Measurements from ENCODE around the gene FKBP4. TPM values are rescaled to one million over a fixed set of nuclear protein-coding genes. Genes with fewer than 3 reads are reported as not detected.

FKBP4 gene
- total RNA-seq, 2 donors from 2014 or later = 130 to 134 TPM

DNA sequence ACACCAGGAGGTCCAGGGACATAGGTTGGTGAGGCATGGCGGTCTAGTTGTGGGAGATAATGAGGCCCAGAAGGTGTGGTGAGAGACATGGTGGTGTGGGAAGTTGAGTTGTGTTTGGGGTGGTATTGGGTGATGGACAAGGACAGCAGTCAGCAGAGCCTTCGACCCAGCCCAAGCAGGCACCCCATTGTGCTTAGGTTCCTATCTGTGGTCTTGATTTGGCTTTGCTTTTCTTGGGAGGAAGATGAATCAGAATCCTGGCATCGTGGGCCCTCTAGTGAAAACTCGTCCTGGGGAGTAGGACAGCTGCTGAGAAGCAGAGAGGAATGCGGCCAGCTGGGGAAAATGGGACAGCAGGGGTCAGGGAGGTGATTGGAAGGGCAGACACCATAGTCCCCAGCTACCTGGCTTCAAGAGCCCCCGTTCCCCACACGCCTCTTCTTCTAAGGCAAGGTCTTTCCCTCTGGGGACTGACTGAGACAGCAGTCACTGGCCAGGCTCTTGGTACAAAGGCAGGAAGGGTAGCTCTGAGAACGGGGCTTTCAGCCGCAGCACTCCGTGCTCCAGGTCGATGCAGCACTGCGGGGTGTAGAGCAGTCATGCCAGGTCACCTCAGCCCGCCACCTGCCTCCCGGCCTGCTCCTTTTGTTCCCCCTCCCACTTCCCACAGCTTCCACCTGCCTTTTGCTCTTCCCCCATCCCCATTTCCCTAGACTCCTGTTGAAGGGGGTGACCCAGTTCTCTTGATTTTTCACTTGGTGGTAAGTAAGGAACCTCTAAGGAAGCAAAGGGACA lies 32.1 kb downstream of the FKBP4 start:
- peaks cover 0 to 10% of the 10 kb centered on the region in 2 donors for H3K36me3 Mint-ChIP-seq
- DNase-seq (ENCODE audit: low spot score in 2 of 2) (no peak), ATAC-seq (no peak)
- no peaks in the 10 kb centered on the region for H3K9me3 Mint-ChIP-seq
- H3K27ac Mint-ChIP-seq = peak overlapping the region in 1 of 2 donors; percentile 63

DNA sequence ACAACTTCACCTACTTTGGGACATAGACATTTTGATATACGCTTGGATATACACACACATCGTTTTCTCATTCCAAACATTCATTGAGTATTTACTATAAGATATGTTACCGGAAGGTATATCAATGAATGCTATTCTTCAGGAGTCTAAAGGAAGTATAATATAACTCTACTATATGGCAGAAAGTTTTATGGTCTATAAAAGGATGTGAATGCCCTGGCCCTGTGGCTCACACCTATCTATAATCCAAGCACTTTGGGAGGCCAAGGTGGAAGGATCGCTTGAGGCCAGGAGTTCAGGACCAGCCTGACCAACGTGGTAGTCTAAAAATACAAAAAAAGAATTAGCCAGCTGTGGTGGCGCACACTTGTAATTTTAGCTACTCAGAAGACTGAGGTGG lies 34.5 kb downstream of the FKBP4 start:
- ATAC-seq (no peak), DNase-seq (ENCODE audit: low spot score in 2 of 2) (no peak)
- Mint-ChIP-seq H3K36me3 (peaks cover 0 to under 1% of the 10 kb centered on the region in 2 donors), H3K27ac (peak overlapping the region in 1 of 2 donors; percentile 72), H3K9me3 (no peaks in the 10 kb centered on the region)

DNA sequence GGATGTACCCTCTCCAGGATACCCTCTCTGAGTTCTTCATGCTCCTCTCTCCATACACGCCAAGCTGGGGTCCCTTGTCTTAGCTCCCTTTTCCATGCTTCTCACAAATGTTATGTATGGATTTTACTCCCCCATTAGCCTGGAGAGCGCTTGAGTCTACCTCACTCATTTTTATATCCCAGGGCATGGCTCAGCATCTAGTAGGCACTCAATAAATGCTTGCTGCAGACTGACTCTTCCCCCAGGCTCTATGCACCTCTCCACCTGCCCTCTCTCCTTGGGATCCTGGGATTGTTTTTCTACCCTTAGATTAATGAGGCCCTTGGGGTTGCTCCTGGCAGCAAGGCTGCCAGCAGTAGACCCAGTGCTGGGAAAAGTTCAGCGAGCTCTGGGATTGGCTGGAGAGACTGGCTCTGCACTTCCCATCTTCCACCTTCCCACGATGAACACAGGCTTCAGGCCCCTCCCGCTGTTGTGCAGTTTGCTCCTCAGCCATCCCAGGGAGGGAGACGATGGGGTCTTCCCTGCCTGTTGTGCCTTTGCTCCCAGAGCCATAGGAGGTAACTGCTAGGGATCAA lies 37.9 kb downstream of the FKBP4 start:
- H3K9me3 Mint-ChIP-seq = no peaks in the 10 kb centered on the region
- no peaks in the 10 kb centered on the region for H3K36me3 Mint-ChIP-seq
- no peak for DNase-seq (ENCODE audit: low spot score in 2 of 2)
- peak overlapping the region in 1 of 2 donors; percentile 75 for H3K27ac Mint-ChIP-seq
- no peak for ATAC-seq

GRCh38 chr12:2833327-2833726 lies 38.6 kb downstream of the FKBP4 start:
- Mint-ChIP-seq H3K9me3 (no peaks in the 10 kb centered on the region), H3K27ac (peak overlapping the region in 1 of 2 donors; percentile 30), H3K36me3 (peaks cover 0 to 3% of the 10 kb centered on the region in 2 donors)
- DNase-seq (ENCODE audit: low spot score in 2 of 2) (no peak), ATAC-seq (no peak)

DNA sequence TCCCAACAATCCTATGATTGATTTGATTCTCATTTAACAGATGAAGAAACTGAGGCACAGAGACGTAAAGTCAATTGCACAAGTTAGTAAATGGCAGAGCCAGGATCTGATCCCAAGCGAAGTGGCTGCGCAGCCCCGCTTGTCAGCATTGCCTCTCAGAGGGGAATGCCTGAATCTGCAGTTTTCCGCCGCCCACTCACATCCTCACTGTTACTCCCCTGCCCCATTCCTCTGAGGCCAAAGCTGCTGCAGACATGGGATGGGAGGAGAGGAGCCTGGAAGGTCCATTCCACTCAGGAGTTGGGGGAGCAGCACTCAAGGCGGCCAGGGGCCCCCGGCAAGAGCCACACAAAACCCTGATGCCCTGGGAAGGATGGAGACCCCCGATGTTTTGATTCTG lies 39.0 kb downstream of the FKBP4 start:
- DNase-seq (ENCODE audit: low spot score in 2 of 2) (no peak), ATAC-seq (no peak)
- Mint-ChIP-seq H3K36me3 (peaks cover 0 to 5% of the 10 kb centered on the region in 2 donors), H3K27ac (peak overlapping the region in 1 of 2 donors; percentile 30), H3K9me3 (no peaks in the 10 kb centered on the region)

- Mint-ChIP-seq H3K27ac (peak within 1 kb of the TSS; percentile 23 to 67), H3K36me3 (peaks cover 5 to 8% of the 10 kb centered on the region in 2 donors), H3K9me3 (no peaks in the 10 kb centered on the region)
- DNase-seq (ENCODE audit: low spot score in 2 of 2) (no peak), ATAC-seq (no peak)
These were observed 40.1 kb downstream of the FKBP4 start, which contains the start of gene NRIP2 for GRCh38 chr12:2834581-2835491. NRIP2 (minus strand) TSS chr12:2835035; CDS start chr12:2834983, 52 bp downstream.

- ATAC-seq = no peak
- DNase-seq (ENCODE audit: low spot score in 2 of 2) = no peak
- no peaks in the 10 kb centered on the region for H3K9me3 Mint-ChIP-seq
- peak overlapping the region in 1 of 2 donors; percentile 67 for H3K27ac Mint-ChIP-seq
- H3K36me3 Mint-ChIP-seq = peaks cover 5 to 9% of the 10 kb centered on the region in 2 donors
These were observed 41.1 kb downstream of the FKBP4 start for GRCh38 chr12:2835691-2836403.

DNA sequence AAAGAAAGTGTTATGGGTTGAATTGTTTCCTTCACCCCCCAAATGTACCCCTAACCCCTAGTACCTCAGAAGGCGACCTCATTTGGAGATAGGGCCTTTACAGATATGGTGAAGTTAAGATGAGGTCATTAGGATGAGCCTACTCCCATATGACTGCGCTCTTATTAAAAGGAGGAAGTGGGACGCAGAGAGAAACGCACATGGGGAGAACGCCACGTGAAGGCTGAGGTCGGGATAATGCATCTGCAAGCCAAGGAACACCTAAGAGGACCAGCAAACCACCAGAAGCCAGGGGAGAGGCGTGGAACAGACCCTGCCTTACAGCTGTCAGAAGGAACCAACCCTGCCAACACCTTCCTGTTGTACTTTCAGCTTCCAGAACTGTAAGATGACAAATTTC lies 41.8 kb downstream of the FKBP4 start:
- ATAC-seq = no peak
- DNase-seq (ENCODE audit: low spot score in 2 of 2) = no peak
- Mint-ChIP-seq H3K27ac (no peak overlapping the region), H3K9me3 (no peaks in the 10 kb centered on the region), H3K36me3 (peaks cover 5 to 9% of the 10 kb centered on the region in 2 donors)

DNA sequence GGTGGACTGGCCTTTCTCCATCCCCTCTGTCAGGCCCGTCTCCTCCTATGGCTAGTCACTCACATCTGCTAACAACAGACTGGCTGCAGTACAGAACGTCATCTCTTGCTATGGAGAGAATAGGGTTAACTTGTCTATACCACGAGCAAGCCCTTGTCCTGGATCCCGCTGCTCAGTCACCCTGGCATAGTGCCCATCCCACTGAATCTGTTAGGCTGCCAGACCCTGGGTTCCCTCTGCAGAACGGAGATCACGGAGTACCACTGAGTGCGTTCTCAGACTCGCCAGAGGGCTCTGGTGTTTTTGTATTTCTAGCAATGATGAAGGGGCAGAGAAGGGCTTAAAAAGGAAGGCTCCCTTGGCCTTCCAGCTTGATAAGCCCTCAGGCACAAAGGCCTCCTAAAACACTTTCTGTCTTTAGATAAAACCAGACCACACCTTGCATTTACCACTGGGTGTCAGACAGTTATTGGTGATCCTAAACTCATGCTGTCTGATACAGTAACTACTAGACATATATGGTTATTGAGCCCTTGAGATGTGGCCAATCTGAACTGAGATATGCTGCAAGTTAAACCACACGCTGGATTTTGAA lies 46.4 kb downstream of the FKBP4 start:
- no peak for DNase-seq (ENCODE audit: low spot score in 2 of 2)
- H3K36me3 Mint-ChIP-seq = peaks cover 5 to 9% of the 10 kb centered on the region in 2 donors
- no peak for ATAC-seq
- H3K27ac Mint-ChIP-seq = no peak overlapping the region
- no peaks in the 10 kb centered on the region for H3K9me3 Mint-ChIP-seq

DNA sequence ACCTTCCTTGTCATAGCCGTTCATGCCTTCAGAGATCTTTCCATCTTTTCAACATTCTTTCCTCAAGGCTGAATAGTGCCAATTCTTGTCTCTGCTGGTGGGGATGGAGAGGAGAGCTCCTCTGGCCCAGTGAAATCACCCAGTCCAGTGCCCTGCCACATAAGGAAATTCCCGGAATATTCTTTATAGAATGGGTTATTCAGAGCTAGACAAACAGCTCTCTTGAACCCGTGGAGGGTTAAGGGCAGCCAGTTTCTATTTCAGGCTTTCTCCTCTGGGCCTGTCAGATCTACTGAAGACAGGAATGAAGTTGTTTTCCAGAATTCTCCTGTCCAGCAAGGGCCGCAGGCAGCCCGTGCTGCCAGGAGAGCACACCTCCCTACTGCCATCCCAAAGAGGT lies 48.2 kb downstream of the FKBP4 start:
- no peak for DNase-seq (ENCODE audit: low spot score in 2 of 2)
- Mint-ChIP-seq H3K36me3 (peaks cover 5 to 9% of the 10 kb centered on the region in 2 donors), H3K27ac (no peak overlapping the region), H3K9me3 (no peaks in the 10 kb centered on the region)
- ATAC-seq = no peak

DNA sequence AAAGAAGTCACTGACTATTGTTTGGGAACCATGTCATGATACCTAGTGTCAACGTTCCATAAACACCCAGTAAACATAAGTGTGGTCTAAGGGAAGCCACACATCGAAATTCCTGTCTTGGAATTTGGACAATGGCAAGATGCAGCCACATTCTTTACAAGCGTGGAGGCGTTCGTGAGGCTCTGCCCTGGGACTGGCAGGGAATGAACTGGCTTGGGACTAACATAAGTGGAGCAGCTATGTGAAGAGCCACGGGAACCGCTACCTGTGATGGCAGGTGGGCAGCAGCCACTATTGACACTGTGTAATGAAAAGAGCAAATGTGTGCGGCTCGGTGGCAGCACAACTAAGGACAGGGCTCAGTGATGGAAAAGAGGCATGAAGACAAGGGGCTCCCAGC lies 50.0 kb downstream of the FKBP4 start:
- ATAC-seq (no peak), DNase-seq (ENCODE audit: low spot score in 2 of 2) (no peak)
- Mint-ChIP-seq H3K9me3 (no peaks in the 10 kb centered on the region), H3K27ac (no peak overlapping the region), H3K36me3 (peaks cover 0 to 2% of the 10 kb centered on the region in 2 donors)

- H3K27ac Mint-ChIP-seq = no peak overlapping the region
- ATAC-seq = no peak
- DNase-seq (ENCODE audit: low spot score in 2 of 2) = no peak
- no peaks in the 10 kb centered on the region for H3K9me3 Mint-ChIP-seq
- no peaks in the 10 kb centered on the region for H3K36me3 Mint-ChIP-seq
These were observed 50.5 kb downstream of the FKBP4 start for GRCh38 chr12:2845280-2845679.

DNA sequence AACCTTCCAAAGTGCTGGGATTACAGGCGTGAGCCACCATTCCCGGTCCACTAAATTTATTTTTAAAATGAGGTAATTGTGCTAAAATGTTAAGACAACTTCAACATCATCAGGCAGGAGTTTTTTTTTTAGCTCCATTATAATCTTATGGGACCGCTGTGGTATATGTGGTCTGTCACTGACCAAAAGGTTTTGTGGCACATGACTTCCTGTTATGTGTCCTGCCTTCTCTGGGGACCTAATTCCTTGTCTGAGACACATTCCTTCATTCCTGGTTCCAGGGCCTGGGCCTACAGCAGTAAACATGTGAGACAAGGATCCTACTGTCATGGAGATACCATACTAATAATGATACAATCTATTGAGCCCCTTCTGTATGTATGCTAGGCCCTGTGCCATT lies 57.2 kb downstream of the FKBP4 start:
- H3K9me3 Mint-ChIP-seq = no peaks in the 10 kb centered on the region
- no peak for ATAC-seq
- no peak for DNase-seq (ENCODE audit: low spot score in 2 of 2)
- H3K36me3 Mint-ChIP-seq = no peaks in the 10 kb centered on the region
- H3K27ac Mint-ChIP-seq = no peak overlapping the region

DNA sequence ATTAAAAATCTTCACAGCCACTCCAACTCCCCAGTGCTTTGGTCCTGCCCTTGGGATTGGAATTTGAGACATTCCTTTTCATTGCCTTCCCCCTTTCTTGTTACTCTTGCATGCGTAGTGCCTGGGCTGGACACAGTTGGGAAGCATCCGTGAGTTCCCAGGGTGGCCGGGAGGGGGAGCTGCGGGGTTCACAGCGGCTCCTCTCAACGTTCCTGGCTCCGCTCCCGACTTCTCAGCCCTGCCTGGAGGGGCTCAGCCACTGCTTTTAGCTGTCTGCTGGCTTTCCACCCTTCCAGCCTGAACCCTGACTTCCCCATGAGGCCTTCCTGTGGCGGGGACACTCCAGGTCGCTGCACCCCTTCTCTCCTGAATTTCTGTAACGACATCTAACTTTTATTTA lies 58.9 kb downstream of the FKBP4 start:
- ATAC-seq = peak; percentile 52 to 75
- Mint-ChIP-seq H3K9me3 (no peaks in the 10 kb centered on the region), H3K36me3 (peaks cover 0 to 3% of the 10 kb centered on the region in 2 donors), H3K27ac (peak overlapping the region in 1 of 2 donors; percentile 54)
- peak in 1 of 2 donors; percentile 64 for DNase-seq (ENCODE audit: low spot score in 2 of 2)

All from activated naive CD4-positive, alpha-beta T cell treated with anti-CD3 and anti-CD28 coated beads, Interleukin-2, amount 50 U/mL, for 72 hours (primary cell).